Endometrium (tissue), 2 donors: ENCODE results near the gene BACE2.
"Not testable (repeated sequence)": the region's sequence is repeated elsewhere in the genome, so short reads cannot be mapped to it uniquely, and the experiment has no call there.

ENCODE experiments used
- FAIRE-seq: peaks from 2 replicates; lab custom pipeline; 2012; peaks lifted over from hg19 to GRCh38; lab: Jason Lieb, UNC
- donor health status: control.
- donor health status: control.

Gene BACE2

DNA sequence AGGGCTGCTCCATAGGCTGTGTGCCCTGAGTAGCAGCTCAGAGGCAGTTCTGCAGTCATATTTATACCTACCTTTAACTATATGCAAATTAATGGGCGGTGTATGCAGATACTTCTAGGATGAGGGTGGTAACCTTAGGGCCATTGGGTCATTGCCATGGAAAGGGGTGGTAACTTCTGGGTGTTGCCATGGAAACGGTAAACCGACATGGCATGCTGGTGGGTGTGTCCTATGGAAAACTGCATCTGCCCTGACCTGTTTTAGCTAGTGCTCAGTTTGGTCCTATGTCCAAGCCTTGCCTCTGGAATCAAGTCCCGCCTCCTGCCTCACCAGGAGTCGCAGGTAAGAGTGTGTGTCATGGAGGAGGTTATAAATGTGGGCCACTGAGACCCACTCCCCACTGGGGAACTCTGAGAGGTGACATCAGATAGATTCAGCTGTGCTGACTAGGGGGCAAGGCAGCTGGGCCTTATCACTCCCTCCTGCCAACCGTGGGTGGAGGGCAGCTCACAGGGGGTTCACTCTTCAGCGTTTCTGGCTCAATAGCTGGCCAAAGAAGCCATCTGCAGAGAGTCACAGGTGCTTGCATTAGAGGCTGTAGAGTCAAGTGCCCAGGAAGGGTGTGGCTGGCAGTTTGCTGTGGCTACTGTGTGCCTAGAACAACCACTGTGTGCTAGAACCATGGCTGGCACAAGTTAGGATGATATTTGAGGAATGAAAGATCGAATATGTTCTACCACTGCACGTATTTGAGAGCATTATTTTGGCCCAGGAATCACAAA, 19.0 kb downstream of the BACE2 start:
- FAIRE-seq = no peak

DNA sequence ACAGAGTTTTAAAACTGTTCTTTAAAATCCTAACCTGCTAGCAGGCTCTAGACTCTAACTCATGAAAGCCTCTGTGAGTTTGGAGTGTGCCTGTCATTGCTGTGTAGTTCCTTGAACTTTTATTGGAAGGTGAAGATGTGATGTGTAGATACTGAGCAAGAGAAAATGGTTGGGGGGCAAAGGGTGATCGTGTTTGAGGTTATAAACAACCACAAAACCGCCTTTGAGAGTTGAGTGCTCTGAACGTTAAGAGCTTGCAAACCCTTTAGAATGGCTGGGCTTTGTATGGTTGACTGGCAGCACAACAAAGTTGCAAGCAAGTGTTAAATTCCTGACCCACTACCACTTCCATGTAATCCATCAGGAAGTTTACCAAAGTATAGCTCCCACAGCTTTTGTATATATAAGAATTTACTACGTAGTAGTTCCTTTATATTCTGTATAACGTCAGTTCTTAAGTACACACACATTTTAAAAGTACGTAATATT, 19.6 kb downstream of the BACE2 start:
- FAIRE-seq = no peak

DNA sequence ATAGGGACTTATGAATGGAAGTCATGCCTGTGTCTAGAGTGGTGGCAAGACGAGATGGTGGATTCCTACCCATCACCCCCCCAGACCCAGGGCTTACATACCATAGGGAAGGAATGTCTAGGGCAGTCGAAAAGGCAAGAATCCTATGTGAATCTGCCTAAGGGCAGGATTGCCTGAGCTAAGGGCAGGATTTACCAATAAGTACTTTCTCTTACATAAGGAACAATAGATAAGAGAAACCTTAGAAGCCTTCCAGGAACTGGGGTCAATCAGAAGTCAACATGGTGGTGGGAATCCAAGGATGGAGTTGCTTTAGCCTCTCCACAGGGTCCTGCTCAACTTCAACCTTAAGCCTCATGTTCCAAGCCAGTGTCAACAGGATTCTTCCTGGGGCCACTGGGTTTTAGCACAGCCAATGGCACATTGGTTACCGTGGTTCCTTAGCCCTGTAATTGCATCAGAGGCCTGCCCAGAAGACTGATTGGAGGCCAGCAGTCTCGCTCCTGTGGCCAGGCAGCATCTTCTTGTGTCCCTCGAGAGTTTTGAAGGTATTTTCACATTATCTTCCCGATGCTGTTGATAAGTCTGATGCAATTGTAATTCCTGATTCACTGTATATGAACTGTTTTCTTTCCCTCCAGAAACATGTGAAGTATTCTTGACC, 20.7 kb downstream of the BACE2 start:
- no peak for FAIRE-seq

DNA sequence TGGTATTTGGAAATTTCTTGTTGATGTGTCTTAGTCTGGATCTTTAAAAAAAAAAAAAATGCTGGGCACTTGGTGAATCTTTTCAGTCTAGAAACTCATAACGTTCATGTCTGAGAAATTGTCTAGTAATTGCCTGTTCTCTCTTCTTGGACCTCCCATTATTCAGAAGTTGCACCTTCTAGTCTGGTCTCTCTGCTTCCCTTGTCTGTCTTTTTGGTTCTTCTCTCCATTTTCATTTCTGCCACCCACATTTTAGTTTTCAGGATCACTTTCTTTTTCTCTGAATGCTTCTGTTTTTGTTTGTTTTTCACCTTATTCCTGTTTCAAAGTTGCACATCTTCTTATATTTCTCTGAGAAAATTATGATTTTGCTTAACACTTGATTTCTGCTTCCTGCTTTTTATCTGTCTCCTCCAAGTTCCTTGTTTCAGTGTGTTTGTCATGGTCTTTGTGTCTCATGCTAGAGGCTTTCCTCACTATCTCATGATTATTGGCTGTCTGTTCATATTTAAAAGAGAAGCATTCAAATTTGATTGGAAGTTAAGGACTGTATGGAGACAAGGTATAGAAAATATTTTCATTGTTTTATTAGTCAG, 21.3 kb downstream of the BACE2 start:
- FAIRE-seq = no peak

DNA sequence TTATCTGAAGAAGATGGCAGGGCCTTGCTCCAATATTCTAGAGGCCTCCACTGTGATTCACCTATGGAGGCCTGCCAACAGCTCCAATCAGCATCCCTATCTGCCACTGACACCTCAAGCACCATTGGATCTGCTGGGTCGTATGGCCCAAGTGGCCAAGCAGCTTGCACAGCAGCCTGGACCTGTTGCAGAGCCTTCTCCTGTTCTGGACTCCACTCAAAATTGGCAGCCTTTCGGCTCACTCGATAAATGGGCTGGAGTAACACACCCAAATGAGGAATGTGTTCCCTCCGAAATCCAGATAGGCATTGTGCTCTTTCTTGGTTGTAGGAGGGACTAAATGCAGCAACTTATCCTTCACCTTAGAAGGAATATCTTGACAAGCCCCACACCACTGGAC, 24.6 kb downstream of the BACE2 start:
- FAIRE-seq = not testable (repeated sequence)

DNA sequence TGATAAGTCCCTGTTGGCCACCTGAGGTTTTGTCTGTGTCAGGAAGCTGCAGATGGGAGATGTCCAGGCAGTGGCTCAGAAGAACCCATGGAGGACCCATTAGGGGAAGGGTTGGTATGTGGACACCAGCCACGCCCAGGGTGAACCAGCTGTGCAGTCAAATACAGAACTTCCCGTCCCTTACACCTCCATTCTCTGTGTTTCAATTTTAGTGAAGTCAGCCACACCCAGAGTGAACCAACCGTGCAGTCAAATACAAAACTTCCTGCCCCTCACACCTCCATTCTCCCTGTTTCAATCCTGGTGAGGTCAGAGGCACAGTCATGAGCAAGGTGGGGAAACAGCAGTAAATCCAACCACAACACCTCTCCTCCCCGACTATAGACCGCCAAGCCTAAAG, 27.4 kb downstream of the BACE2 start:
- no peak for FAIRE-seq

DNA sequence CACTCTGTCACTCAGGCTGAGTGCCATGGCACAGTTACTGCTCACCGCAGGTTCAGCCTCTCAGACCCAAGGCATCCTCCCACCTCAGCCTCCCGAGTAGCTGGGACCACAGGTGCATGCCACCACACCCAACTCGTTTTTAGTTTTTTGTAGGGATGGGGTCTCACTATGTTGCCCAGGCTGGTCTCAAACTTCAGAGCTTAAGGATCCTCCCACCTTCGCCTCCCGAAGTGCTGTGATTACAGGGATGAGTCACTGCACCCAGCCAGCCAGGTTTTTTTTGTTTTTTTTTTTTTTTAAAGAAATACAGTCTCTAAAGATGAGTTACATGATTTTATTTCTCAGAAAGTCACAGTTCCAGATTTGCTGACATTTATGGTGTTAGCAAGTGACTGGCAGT, 29.0 kb downstream of the BACE2 start:
- no peak for FAIRE-seq

DNA sequence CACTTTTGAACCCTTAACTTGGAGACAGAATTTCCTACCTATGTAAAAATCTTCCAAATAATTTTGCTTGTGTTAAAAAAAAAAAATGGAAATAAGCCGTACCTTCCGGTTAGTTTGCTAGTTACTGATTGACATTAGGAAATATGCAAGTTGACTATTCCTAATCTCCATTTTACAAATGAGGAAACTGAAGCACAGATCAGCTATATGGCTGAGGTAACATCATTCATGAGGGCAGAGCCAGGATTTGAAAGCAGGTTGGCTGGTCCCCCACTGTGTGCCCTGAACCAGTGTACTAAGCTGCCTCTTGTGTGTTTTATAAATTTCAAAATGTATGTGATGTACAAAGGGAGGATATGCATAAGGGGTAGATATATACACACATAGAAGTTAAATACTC, 29.6 kb downstream of the BACE2 start:
- no peak for FAIRE-seq

DNA sequence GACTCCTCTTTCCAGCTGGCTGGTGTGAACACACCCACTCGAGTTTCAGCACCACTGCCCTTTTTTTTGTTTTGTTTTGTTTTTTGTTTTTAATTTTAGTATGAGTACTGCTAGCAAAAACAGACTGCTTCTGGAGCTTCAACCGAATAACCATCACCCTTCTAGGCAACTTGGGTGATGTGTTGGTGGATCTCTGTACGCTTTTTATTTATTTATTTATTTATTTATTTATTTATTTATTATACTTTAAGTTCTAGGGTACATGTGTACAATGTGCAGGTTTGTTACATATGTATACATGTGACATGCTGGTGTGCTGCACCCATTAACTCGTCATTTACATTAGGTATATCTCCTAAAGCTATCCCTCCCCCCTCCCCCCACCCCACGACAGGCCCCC, 30.7 kb downstream of the BACE2 start:
- not testable (repeated sequence) for FAIRE-seq

DNA sequence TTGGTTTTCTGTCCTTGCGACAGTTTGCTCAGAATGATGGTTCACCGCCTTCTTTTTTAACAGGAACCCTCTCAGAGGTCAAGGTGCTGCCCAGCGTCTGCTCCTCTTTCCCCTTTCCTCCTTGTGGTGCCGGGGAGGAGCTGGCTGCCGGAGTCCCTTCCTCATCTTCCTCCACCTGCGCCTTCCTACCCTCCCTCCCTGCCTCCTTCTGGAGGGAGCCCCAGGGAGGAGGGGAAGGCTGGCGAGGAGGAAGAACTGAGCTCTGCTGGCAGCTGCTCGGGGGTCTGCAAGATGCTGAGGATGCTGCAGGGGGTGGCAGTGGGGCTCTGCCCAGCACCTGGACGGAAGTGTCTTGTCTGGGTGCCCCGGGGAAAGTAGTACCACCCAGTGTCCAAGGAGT, 31.2 kb downstream of the BACE2 start:
- FAIRE-seq = no peak

DNA sequence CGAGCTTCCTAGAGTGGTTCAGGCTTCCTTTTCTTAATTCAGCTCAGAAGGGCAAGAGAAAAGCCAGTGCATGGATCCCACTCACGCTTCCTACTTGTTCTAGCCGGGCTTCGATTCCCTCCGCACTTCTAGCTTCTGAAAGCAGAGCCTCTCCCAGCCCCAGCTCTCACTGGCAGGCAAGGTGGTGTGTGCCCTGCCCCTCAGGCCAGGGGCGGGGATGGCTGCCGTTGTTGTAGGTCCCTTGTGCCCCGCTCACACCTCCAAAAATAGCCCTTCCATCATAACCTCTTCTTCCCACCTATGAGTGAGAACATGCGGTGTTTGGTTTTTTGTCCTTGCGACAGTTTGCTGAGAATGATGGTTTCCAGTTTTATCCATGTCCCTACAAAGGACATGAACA, 31.6 kb downstream of the BACE2 start:
- FAIRE-seq = no peak

DNA sequence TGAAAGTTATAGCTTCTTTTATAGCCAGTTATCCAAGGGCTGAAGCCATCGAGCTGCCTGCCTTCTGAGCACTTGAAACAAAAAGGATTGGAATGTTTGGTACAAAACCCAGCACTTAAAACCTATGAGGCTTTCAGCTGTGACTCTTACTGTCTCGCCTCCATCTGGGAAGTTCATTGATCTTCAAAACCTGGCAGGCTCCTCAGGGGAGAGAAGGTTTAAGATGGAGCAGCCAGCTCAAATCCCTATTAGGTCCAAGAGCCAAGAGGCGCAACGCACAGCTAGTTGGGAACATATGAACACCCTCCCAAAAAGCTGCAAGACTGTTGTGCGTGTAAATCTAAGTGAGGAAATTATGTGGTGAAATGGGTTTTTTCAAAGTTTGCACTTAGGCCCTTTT, 33.4 kb downstream of the BACE2 start:
- no peak for FAIRE-seq

DNA sequence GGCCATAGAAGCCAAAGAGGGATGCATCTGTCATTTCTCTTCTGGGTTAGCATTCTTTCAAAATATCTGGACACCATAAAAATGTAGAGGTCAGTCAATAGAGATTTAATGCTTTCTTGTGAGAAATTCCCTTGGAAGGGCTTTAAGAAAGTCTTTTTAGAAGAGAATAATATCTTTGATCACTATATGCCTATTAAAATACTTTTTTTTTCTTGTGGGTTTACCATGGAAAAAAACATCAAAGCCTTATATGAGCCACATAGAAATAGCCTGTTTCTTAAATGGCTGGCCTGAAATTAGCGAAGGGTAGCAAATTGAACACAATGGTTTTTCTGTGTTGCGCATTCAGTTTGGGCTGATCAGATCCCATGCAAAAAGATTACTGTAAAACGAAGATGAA, 36.8 kb downstream of the BACE2 start:
- FAIRE-seq = no peak

DNA sequence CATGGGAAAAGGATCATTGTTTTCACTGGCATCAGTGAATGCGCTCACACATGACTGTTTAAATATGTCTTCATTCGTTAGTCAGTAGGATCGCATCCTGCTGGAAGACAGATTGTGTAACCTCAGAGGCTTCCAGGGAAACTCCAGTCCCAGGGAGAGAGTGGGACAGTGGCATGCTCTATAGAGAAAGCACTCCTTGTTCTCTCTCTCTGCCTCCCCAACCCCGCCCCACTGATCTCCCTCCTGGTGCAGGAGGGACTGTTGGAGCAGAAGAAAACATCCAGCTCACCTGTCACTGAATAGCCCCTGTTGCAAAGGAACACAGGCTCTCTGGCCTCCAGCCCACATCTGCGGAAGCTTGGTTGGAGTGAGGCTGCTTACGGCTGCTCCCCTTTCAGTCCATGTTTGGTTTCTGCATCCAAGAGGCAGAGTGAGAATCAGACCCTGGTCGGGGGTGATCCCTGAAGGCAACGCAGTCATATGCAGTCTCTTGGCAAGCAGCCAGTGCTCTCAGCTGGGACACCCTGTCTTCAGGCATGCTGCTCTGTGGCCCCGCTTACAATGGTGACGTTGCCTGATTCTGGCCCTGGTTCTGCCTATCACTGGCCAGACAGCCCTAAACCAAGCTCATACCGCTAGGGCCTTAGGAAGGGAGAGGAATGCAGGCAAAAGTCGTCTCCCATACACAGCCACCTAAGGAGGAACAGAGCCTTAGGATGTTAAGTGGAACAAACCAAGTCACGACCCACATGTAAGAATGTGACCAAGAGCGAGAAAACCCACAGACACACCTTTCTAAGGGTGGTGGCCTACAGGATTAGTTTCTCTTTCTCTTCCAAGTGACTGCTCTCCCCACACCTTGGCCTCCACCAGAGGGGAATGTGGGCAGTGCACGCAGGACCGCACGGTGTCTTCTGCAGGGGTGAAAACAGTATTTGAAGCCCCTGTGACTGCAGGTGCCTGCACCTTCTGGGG, 39.7 kb downstream of the BACE2 start:
- no peak for FAIRE-seq

DNA sequence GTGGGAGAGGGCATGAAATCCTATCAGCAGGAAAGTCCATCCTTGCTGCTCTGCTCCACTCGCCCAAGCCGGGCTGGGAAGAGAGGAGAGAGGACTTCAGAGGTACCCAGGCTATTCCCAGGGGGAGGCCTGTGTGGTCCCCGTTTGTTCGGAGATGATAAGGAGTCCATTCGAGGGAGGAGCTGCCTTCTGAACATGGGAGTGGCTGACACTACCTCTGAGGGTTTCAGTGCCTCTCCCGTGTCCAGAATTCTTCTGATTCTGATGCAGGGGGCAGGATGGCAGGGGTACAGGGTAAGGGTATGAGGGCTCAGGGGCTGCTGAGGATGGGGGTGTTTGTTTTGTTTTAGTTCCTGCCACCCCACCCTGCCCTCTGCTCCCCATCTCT, 40.4 kb downstream of the BACE2 start:
- FAIRE-seq = no peak

DNA sequence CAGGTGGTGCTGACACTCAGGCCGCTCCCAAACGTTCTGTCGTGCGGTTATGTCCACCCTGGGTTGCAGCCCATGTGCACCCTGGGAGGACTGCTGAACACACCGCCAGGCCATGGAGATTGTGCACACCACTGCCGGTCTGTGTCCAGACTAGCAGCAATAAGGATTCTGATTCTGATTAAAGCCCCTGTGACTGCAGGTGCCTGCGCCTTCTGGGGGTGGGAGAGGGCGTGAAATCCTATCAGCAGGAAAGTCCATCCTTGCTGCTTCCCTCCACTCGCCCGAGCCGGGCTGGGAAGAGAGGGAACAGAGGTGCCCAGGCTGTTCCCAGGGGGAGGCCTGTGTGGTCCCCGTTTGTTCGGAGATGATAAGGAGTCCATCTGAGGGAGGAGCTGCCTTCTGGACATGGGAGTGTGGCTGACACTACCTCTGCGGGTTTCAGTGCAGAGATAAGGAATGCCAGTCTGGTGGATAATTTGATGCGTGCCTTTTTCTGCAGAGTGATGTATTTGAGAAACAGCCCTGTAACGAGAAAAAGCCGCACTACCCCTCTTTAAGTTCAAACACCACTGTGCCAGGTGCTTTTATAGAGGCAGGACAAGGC, 41.2 kb downstream of the BACE2 start:
- FAIRE-seq = no peak

DNA sequence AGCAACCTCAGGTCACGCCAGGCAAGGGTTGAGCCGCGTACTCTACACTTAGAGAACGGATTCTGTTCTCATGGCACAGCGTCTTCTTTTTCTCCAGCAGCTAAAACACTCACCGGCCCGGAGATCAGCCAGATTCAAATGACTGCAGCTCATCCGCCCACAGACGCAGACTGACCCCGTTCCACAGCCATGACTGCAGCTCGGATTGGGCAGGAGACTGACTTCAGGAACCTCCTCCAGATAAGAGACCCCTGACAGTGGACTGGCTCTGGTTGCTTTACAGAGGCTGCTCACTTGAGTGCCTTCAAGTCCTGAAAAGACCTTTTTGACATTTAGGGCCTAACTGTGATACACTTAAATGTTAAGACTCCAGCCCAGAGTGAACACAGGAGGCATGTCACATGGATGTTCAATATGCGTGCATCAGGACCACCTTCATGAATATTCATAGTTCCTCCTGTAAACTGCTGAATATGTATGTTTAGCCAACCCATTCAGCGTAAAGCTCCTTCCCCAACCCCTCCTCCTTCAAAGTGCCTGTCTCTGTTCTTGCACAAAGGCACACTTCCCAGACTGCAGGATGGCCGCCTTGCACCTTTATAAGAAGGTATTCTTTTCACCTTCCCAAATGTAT, 42.6 kb downstream of the BACE2 start:
- no peak for FAIRE-seq

DNA sequence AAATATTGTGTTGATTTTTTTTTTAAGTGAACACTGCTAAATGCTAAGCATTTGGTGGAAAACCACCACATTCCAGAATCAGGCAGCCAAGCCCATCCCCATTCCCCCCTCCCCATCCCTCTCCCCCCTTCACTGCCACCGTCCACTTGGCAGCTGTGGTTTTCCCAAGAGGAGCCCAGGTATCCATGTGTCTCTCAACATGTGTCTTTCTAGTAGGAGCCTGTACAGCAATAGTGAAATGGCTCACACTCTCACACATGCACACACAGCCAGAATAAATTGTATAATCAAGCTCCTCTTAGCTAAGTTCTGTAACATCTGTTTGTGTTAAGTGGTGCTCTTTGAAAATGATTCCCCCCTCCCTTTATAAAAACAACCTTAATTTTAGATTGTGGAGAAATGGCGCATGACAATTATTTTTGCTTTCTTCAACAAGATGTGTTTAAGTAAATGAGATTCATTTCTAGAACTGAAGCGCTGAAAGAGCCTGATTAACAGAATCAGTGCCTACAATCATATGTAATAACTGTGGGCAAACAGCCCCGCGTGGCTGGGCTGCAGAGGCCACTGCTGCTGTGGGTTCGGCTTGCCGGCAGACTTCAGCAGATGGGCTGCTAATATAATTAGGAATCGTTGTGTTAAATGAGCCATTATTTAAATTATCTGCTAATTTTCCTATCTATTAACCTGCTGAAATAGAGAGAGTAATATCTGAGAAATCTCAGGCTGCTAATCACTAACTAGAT, 43.3 kb downstream of the BACE2 start:
- no peak for FAIRE-seq

DNA sequence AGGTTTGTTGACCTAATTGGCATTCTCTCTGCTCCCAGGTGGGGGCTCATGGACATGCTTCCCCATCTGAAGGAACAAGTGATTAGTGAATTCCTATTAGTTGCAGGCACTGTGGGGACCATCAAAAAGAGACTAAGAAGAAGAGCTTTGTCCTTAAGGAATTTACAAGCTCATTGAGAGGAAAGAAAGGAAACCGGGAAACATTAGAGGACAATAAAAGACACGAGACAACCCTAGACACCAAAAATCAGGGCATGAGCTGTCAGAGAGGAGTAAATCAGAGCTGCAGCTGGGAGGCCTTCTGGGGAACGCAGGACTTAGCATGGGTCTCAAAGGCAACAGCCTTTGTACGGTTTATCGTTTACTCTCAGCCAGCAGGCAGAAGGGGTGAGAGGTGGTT, 45.1 kb downstream of the BACE2 start:
- no peak for FAIRE-seq

DNA sequence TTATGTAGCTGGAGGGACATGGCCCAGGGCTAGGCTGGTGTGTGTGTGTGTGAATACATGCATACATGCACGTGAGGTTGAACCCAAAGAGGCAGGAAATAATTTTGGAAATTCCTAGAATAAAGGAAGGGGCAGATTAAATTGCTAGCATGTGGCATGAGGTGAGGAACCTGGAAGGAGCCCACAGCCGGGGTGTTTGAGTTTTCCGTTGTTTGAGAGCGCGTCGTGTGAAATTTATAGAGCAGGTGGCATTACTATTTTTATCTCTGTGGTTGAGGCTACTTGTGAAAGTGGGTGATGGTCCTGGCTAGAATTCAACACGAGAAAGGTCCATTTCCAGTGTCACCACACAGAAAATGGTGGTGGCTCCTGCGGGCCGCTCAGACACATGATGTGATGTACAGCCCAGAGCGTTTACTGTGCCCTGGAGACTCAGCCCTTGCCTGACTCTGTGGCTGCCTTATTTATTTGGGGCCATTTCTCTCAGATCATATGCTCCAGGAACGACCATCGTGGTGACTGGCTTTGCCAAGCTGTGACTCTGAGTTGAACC, 48.0 kb downstream of the BACE2 start:
- FAIRE-seq = no peak
